ENCODE results near the gene CDC42EP4.

DNA sequence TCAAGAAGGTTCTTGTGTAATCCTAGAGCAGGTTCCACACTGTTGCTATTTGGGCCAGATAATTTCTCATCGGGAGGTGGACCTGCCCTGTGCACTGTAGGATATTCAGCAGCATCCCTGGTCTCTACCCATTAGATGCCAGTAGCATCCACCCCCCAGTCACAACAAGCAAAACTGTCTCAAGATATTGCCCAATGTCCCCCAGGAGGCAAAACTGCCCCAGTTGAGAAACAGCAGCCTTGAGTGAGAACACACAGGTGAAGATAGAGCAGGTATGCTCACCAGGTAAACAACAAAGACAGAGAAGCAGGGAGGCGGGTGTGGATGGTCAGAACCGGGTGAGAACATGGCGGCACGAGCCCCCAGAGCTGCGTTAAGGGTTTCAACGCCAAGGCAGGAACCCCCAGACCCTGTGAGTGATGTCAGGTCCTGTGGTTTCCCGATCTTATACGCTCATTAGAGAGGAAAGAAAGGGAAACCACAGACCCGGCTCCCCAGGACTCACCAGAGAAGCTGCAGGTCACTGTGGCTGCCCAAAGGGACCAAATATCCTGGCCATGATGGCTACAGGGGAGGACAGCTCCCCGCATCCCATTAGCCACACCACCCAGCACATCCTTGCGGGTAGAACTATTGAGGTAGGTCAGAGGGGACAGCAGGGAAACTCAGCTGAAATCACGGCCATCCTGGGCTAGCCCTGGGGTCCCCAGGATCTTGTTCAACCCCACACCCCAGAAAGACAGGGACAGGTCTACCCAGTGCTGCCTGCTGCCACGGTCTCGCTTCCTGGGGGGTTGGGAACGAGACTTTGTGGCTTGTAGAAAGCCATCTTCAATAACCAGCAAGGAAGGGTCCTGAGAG, 21.2 kb downstream of the CDC42EP4 start:
- TF ChIP-seq NR2C1 (IDR thresholded peaks at IDR 0.05) (no peak), SP1 (IDR thresholded peaks at IDR 0.05; ENCODE audit: low read depth, low read length) (peak; percentile 39), EZH2 (IDR thresholded peaks at IDR 0.05; ENCODE audit: borderline replicate concordance, control insufficient read depth, low read depth, low read length) (no peak), ESRRA (IDR thresholded peaks at IDR 0.05; ENCODE audit: low read length) (no peak), JUNB (IDR thresholded peaks at IDR 0.05) (no peak), MXI1 (IDR thresholded peaks at IDR 0.05; ENCODE audit: low read depth, low read length) (no peak), SMAD1 (IDR thresholded peaks at IDR 0.05; ENCODE audit: low read depth, partially characterized antibody) (no peak), YY1 (IDR thresholded peaks at IDR 0.05; ENCODE audit: low read depth, low read length) (no peak), NFIC (IDR thresholded peaks at IDR 0.05; ENCODE audit: low read depth, low read length) (no peak)
- TF ChIP-seq, protein P1, sequence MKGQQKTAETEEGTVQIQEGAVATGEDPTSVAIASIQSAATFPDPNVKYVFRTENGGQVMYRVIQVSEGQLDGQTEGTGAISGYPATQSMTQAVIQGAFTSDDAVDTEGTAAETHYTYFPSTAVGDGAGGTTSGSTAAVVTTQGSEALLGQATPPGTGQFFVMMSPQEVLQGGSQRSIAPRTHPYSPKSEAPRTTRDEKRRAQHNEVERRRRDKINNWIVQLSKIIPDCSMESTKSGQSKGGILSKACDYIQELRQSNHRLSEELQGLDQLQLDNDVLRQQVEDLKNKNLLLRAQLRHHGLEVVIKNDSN (IDR thresholded peaks at IDR 0.05; ENCODE audit: borderline replicate concordance, extremely low read length, insufficient read depth, low read depth, low read length) = no peak
- TF ChIP-seq, protein P2, sequence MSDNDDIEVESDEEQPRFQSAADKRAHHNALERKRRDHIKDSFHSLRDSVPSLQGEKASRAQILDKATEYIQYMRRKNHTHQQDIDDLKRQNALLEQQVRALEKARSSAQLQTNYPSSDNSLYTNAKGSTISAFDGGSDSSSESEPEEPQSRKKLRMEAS (IDR thresholded peaks at IDR 0.05; ENCODE audit: low read depth, low read length) = no peak
- TF ChIP-seq, protein P3, sequence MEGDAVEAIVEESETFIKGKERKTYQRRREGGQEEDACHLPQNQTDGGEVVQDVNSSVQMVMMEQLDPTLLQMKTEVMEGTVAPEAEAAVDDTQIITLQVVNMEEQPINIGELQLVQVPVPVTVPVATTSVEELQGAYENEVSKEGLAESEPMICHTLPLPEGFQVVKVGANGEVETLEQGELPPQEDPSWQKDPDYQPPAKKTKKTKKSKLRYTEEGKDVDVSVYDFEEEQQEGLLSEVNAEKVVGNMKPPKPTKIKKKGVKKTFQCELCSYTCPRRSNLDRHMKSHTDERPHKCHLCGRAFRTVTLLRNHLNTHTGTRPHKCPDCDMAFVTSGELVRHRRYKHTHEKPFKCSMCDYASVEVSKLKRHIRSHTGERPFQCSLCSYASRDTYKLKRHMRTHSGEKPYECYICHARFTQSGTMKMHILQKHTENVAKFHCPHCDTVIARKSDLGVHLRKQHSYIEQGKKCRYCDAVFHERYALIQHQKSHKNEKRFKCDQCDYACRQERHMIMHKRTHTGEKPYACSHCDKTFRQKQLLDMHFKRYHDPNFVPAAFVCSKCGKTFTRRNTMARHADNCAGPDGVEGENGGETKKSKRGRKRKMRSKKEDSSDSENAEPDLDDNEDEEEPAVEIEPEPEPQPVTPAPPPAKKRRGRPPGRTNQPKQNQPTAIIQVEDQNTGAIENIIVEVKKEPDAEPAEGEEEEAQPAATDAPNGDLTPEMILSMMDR (IDR thresholded peaks at IDR 0.05 in 2 of 3, conservative IDR thresholded peaks at IDR 0.05 in 1 of 3; ENCODE audit: control insufficient read depth in 2 of 3, extremely low read depth in 1 of 3, insufficient read depth in 1 of 3, low read depth in 3 of 3, low read length in 3 of 3) = no peak

Measured in GM12878 (cell line).